ENCODE results near the gene PIK3IP1. TPM values are rescaled to one million over a fixed set of nuclear protein-coding genes. Genes with fewer than 3 reads are reported as not detected.

Gene PIK3IP1
- total RNA-seq, 1 donor from 2014 or later, result 12.4 TPM

Other genes with a start within 250 kb of the PIK3IP1 start
- gene SMTN, start 211.2 kb downstream of the PIK3IP1 start, total RNA-seq, result 13.9 and 17.9 TPM in 2 replicates
- gene SELENOM, start 184.9 kb downstream of the PIK3IP1 start, total RNA-seq, result 7.4 and 8.2 TPM in 2 replicates
- 0.07 and 0.26 TPM in 2 replicates for gene INPP5J, start 169.5 kb downstream of the PIK3IP1 start, total RNA-seq
- gene PLA2G3, start 152.0 kb downstream of the PIK3IP1 start, total RNA-seq, result not detected in 2 replicates
- gene RNF185, start 132.3 kb downstream of the PIK3IP1 start, total RNA-seq, result 17.0 and 19.4 TPM in 2 replicates
- 34.2 and 35.9 TPM in 2 replicates for gene LIMK2, start 80.2 kb downstream of the PIK3IP1 start, total RNA-seq
- 33.8 and 34.7 TPM in 2 replicates for gene PATZ1, start 53.9 kb upstream of the PIK3IP1 start, total RNA-seq
- 114 and 117 TPM in 2 replicates for gene DRG1, start 107.1 kb upstream of the PIK3IP1 start, total RNA-seq
- gene EIF4ENIF1, start 197.4 kb upstream of the PIK3IP1 start, total RNA-seq, result 78.1 and 85.6 TPM in 2 replicates
- gene SFI1, start 204.0 kb upstream of the PIK3IP1 start, total RNA-seq, result 321 and 352 TPM in 2 replicates